Mononuclear cell (primary cell): ENCODE data around the gene YTHDC2. TPM values are rescaled to one million over a fixed set of nuclear protein-coding genes. Genes with fewer than 3 reads are reported as not detected.

Experiments used
- H3K27me3 ChIP-seq: 2 replicates; pipeline ENCODE4 v1.6.0; 2011; ENCODE audit warnings: low read length, control low read depth; ENCODE audit not compliant: insufficient read depth
- H3K4me1 ChIP-seq: 2 replicates; pipeline ENCODE4 v1.5.1; 2011; ENCODE audit warnings: mild to moderate bottlenecking, low read length, control low read depth; ENCODE audit not compliant: insufficient read depth
- H3K4me3 ChIP-seq: 2 replicates; pipeline ENCODE4 v1.5.1; 2011; ENCODE audit warnings: mild to moderate bottlenecking, low read length, moderate library complexity
- H3K9me3 ChIP-seq: 2 replicates; pipeline ENCODE4 v1.5.1; 2011; ENCODE audit warnings: low read depth, mild to moderate bottlenecking, control low read depth, low read length
- total RNA-seq: library from RNA; depleted of rRNA; stranded (reverse); fragments of >200 nt; gene quantifications from one replicate; pipeline ENCODE4 v1.2.3, GENCODE V29; 2012

Gene YTHDC2
- total RNA-seq, 1 donor = 67.5 TPM

- Histone ChIP-seq H3K4me3 (no peak overlapping the region), H3K27me3 (peaks cover 94% of the 10 kb centered on the region), H3K9me3 (no peaks in the 10 kb centered on the region), H3K4me1 (no peaks in the 10 kb centered on the region)
Measured at GRCh38 chr5:113505181-113505580, 8.3 kb upstream of the YTHDC2 start.

- peaks cover 70% of the 10 kb centered on the region for H3K27me3 ChIP-seq
- H3K4me3 ChIP-seq = no peak overlapping the region
- no peaks in the 10 kb centered on the region for H3K4me1 ChIP-seq
- no peaks in the 10 kb centered on the region for H3K9me3 ChIP-seq
Measured at GRCh38 chr5:113507601-113508000, 5.9 kb upstream of the YTHDC2 start.

GRCh38 chr5:113508756-113509155, 4.7 kb upstream of the YTHDC2 start:
- H3K9me3 ChIP-seq = no peaks in the 10 kb centered on the region
- no peaks in the 10 kb centered on the region for H3K4me1 ChIP-seq
- peaks cover 59% of the 10 kb centered on the region for H3K27me3 ChIP-seq
- H3K4me3 ChIP-seq = no peak overlapping the region

GRCh38 chr5:113510836-113511451, 2.5 kb upstream of the YTHDC2 start:
- Histone ChIP-seq H3K4me1 (peaks cover 6% of the 10 kb centered on the region), H3K9me3 (no peaks in the 10 kb centered on the region), H3K4me3 (no peak overlapping the region), H3K27me3 (peaks cover 37% of the 10 kb centered on the region)

GRCh38 chr5:113512341-113512740, 1.2 kb upstream of the YTHDC2 start:
- H3K4me1 ChIP-seq = peaks cover 6% of the 10 kb centered on the region
- peaks cover 27% of the 10 kb centered on the region for H3K27me3 ChIP-seq
- H3K4me3 ChIP-seq = no peak overlapping the region
- no peaks in the 10 kb centered on the region for H3K9me3 ChIP-seq

- Histone ChIP-seq H3K4me3 (peak overlapping the region; percentile 72), H3K4me1 (peaks cover 6% of the 10 kb centered on the region), H3K9me3 (no peaks in the 10 kb centered on the region), H3K27me3 (peaks cover 8% of the 10 kb centered on the region)
Measured at GRCh38 chr5:113514289-113514635, 768 bp downstream of the YTHDC2 start.

GRCh38 chr5:113518884-113519283, 5.4 kb downstream of the YTHDC2 start:
- no peaks in the 10 kb centered on the region for H3K27me3 ChIP-seq
- peaks cover 6% of the 10 kb centered on the region for H3K4me1 ChIP-seq
- H3K9me3 ChIP-seq = no peaks in the 10 kb centered on the region
- no peak overlapping the region for H3K4me3 ChIP-seq

GRCh38 chr5:113519412-113519811, 5.9 kb downstream of the YTHDC2 start:
- H3K4me1 ChIP-seq = peaks cover 5% of the 10 kb centered on the region
- H3K9me3 ChIP-seq = no peaks in the 10 kb centered on the region
- H3K27me3 ChIP-seq = no peaks in the 10 kb centered on the region
- H3K4me3 ChIP-seq = no peak overlapping the region

GRCh38 chr5:113520429-113520828, 6.9 kb downstream of the YTHDC2 start:
- no peaks in the 10 kb centered on the region for H3K27me3 ChIP-seq
- H3K4me3 ChIP-seq = no peak overlapping the region
- no peaks in the 10 kb centered on the region for H3K9me3 ChIP-seq
- H3K4me1 ChIP-seq = peaks cover 7% of the 10 kb centered on the region

- Histone ChIP-seq H3K4me1 (peaks cover 9% of the 10 kb centered on the region), H3K4me3 (no peak overlapping the region), H3K27me3 (no peaks in the 10 kb centered on the region), H3K9me3 (no peaks in the 10 kb centered on the region)
Measured at GRCh38 chr5:113520899-113521298, 7.4 kb downstream of the YTHDC2 start.

- H3K27me3 ChIP-seq = no peaks in the 10 kb centered on the region
Measured at GRCh38 chr5:113523168-113523567, 9.7 kb downstream of the YTHDC2 start.

GRCh38 chr5:113524927-113525326, 11.4 kb downstream of the YTHDC2 start:
- H3K9me3 ChIP-seq = no peaks in the 10 kb centered on the region
- H3K4me1 ChIP-seq = peaks cover 9% of the 10 kb centered on the region
- no peak overlapping the region for H3K4me3 ChIP-seq
- H3K27me3 ChIP-seq = no peaks in the 10 kb centered on the region

More at GRCh38 chr5:113523168-113523567, 9.7 kb downstream of the YTHDC2 start:
- Histone ChIP-seq H3K9me3 (no peaks in the 10 kb centered on the region), H3K4me1 (peaks cover 9% of the 10 kb centered on the region), H3K4me3 (no peak overlapping the region)

GRCh38 chr5:113526421-113526820, 12.9 kb downstream of the YTHDC2 start:
- H3K9me3 ChIP-seq = no peaks in the 10 kb centered on the region
- no peaks in the 10 kb centered on the region for H3K27me3 ChIP-seq
- H3K4me3 ChIP-seq = no peak overlapping the region
- peaks cover 9% of the 10 kb centered on the region for H3K4me1 ChIP-seq

- peaks cover 9% of the 10 kb centered on the region for H3K4me1 ChIP-seq
- H3K4me3 ChIP-seq = no peak overlapping the region
- H3K9me3 ChIP-seq = no peaks in the 10 kb centered on the region
- H3K27me3 ChIP-seq = no peaks in the 10 kb centered on the region
Measured at GRCh38 chr5:113527746-113528145, 14.3 kb downstream of the YTHDC2 start.

- Histone ChIP-seq H3K27me3 (no peaks in the 10 kb centered on the region), H3K9me3 (no peaks in the 10 kb centered on the region), H3K4me3 (no peak overlapping the region), H3K4me1 (no peaks in the 10 kb centered on the region)
Measured at GRCh38 chr5:113531481-113532159, 18.1 kb downstream of the YTHDC2 start.

GRCh38 chr5:113538313-113538712, 24.8 kb downstream of the YTHDC2 start:
- H3K4me1 ChIP-seq = no peaks in the 10 kb centered on the region

More at GRCh38 chr5:113538313-113538712, 24.8 kb downstream of the YTHDC2 start:
- H3K4me3 ChIP-seq = no peak overlapping the region
- no peaks in the 10 kb centered on the region for H3K27me3 ChIP-seq
- H3K9me3 ChIP-seq = no peaks in the 10 kb centered on the region
